GM21619 (cell line): ENCODE measurements around the gene IMPA2.
"Not testable (repeated sequence)": the region's sequence is repeated elsewhere in the genome, so short reads cannot be mapped to it uniquely, and the experiment has no call there.

ENCODE experiments used
- ATAC-seq: cut with Tn5 transposase; IDR thresholded peaks from one replicate; pipeline ENCODE4 v1.9.1; 2021; ENCODE audit not compliant: unreplicated experiment

Gene IMPA2

DNA sequence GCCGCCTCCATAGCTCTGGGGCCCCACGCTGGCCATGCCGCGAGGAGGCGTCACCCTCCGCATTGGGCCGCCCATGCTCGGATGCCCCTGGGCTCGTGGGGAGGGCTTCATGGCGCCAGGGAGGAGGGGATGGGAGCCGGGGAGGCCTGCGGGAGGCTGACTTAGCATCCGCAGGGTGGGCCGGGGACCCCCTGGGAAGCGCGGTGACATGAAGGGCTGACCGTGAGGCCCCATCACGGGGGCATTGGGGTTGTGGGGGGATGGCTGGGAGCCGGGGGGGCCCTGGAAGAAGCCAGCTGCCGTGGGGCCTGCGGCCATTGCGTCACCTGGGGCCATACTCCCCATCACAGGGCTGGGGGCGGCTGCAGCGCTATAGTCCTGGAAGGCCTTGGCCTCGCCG is 86.4 kb downstream of the IMPA2 start:
- no peak for ATAC-seq

DNA sequence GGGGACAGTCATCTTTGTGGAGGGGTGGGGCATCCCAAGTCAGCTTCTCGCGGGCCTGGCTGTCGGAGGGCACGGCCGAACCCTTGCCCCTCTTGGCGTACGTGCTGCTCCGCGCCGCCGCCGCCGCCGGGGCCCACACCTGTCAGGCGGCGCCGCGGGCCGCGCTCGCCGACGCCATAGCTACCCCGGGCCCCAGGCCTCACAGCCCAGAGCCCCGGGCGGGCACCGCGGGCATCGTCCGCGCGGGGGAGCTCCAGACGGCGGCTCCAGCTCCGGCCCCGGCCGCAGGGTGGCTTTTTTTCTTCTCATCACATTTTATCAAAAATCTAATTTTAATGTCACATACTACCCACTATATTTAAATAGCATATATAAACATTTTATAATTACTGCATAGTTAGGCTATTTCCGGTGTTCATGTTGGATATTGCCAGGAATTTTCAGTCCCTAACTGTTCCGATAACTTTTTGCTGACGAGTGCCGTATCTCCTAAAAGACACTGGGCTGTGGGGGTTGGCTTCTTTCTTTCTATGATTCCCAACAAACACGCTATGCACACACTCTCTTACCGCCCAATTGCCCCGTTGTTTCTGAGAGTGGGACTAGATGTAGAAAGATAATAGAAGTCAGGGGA is 87.1 kb downstream of the IMPA2 start:
- not testable (repeated sequence) for ATAC-seq

DNA sequence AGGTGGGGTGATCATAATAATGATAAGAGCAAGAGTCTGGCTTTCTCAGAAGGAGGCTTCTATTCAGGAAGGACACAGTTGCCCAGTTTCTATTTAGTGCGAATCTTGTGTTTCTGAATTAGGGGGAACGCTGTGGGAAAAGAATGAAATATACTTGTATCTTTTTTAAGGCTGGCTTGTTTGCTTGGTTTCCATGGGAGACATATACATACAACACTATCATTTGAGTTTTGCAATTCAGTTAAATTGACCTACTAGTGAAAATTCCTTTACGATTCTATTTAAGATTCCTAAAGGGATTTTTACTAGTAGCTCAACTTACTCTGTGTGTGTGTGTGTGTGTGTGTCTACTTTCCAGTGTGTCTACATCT is 87.6 kb downstream of the IMPA2 start:
- no peak for ATAC-seq

DNA sequence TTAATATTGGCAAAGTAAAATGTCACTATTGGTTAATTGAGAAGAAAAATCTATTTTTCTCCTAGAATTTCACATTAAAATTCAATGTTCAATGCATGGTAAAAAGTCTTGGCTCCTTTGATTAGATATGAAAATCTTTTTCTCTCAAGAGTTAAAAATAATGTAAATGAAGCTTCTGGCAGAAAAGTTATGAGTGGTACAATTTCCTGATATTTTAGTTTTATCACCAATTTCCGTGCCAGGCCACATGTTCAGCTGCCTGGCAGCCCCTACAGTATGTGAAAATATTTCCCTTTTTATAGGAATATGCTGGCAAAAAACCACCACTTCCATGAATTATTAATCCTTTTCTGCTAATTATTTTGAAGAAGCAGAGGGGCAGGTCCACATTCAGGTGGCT is 89.8 kb downstream of the IMPA2 start:
- not testable (repeated sequence) for ATAC-seq

DNA sequence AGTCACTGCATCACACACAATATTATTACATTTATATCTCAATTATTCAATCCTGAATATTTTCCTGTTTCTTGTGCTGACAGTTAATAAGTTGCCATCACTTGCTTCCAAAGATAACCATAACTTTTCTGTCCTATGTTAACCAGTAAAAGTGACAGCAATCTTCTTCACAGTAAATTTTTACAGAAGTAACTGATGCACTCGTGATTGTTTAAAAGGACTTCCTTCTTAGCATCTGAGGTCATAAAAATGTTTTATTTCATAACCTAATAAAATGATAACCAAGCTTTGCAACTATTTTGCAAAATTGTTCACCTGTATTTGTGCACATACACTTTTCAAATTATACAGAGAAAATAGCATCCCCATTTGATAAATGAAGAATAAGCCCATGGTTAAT is 91.7 kb downstream of the IMPA2 start:
- ATAC-seq: no peak

DNA sequence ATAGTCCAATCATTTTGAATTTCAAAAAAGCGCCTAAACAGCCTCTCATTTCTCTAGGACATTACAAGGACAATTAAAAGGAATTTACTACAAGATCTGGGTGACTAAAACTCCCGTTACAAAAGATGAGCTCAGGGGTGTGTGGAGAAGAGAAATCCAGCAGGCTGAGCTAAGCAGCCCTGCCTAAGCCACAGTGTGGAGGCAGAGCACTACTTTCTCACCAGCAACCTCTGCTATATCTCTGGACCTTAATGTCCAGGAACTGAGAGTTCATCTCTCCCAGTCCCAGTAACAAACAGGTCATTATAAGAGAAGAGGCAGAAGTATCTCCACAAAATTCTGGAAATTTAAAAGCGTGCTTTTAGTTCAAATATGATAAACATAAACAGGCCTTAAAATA is 93.4 kb downstream of the IMPA2 start:
- no peak for ATAC-seq

DNA sequence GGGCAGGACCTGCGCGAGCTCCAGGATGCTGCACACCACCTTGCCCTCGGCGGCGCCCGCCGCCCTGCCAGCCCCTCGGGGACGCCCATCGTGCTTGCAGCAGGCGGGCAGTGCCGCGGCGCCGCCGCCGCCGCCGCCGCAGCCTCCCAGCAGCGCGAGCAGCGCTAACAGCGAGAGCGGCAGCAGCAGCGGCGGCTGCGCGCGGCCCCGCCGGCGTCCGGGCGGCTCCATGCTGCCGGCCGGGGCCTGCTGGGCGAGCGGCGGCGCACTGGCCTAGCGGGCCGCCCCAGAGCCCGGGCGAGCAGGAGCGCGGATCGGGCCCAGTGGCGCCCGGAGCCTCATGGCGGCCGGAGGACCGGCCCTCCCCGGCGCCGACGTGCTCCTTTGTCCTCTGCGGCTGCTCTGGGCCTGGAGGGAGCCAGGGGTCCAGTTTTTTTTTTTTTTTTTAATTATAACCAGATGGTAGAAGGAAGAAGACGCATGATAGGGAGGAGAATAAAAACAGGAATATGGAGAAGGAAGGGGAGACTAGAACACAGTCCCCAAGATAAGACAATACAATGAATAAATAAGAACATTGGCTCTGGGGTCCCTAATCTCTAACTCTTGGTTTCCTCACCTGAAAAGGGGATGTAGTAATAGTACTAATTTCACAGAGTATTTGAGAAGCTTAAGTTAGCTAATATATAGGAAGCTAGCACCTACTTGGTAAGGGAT is 95.3 kb downstream of the IMPA2 start:
- ATAC-seq: no peak

DNA sequence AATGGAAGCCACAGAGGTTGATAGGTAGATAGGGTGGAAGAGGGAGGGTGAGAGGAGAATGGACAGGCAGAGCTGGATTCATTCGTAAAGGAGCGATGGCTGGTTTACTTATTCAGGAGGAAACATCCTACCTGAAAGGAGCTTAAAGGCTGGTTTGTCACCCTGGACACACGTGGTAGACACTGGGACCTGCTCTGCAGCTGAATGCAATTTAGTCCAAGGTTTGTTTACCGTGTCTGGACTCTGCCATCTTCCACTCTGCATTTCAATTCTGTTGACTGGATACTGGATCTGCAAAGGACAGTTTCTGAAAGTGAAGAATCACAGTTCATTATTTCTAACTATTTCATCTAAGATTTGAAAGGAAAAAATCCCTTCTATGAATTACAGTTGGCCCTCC is 96.7 kb downstream of the IMPA2 start:
- ATAC-seq: not testable (repeated sequence)

DNA sequence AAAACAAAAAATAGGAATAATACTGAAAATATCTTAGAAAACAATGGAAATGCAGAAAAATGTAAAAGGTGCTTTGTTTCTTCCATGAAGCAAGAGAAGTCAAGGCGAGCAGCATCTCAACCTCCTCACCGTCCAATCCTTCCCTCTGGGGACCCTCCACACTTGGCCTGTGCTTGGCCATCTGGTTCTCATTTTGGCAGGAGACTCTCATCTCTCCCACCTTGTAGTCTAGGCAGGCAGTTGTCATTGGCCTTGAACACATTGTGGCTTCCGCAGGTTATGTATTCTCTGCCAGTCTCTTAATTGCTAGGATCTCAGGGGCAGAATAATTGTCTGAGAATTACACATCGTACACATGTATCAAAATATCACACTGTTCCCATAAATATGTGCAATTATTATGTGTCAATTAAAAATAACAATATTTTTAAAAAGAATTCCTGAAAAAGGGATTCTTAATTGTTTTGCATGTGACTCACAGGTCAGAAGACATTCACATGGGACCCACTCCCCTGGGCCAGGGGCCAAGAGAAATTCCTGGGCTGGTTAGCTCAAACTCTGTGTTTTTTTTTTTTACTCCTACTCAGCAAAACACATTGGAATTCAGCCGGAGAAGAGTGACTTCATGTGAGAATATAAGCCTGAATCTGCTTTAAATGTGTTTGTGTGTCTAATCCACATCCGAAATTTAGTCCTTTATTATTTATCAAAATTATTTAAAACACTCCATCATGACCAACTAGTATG is 98.4 kb downstream of the IMPA2 start:
- ATAC-seq: no peak
